Large intestine (tissue), 3 donors: ENCODE data around the gene MED29. TPM values are rescaled to one million over a fixed set of nuclear protein-coding genes. Genes with fewer than 3 reads are reported as not detected.
"Not testable (repeated sequence)": the region's sequence is repeated elsewhere in the genome, so short reads cannot be mapped to it uniquely, and the experiment has no call there.

Experiments used
- DNase-seq, 2 donors: peaks; one replicate each; pipeline versions ENCODE4 v3.0.0 to v3.0.0-alpha.2; 2013
- H3K27ac ChIP-seq: one replicate; pipeline ENCODE4 v1.5.1; 2013; ENCODE audit warnings: low read length
- H3K27me3 ChIP-seq: 2 replicates; pipeline ENCODE4 v1.6.1; 2013; ENCODE audit warnings: low read length; ENCODE audit not compliant: control insufficient read depth, insufficient read depth
- H3K36me3 ChIP-seq: 2 replicates; pipeline ENCODE4 v1.6.1; 2013; ENCODE audit warnings: low read length; ENCODE audit not compliant: control insufficient read depth, insufficient read depth
- H3K4me1 ChIP-seq: one replicate; pipeline ENCODE4 v1.6.1; 2013; ENCODE audit warnings: low read length; ENCODE audit not compliant: control insufficient read depth, insufficient read depth
- H3K4me3 ChIP-seq: one replicate; pipeline ENCODE4 v1.5.1; 2013; ENCODE audit warnings: low read length
- H3K9me3 ChIP-seq: one replicate; pipeline ENCODE4 v1.6.1; 2013; ENCODE audit warnings: mild to moderate bottlenecking, low read depth, low read length, moderate library complexity; ENCODE audit not compliant: control insufficient read depth
- WGBS: methylation state at CpG from one replicate; pipeline ENCODE4 v1.1.5; 2013; ENCODE audit warnings: low lambda C conversion rate; ENCODE audit not compliant: insufficient coverage; 5-methylcytosine and 5-hydroxymethylcytosine counted together
- polyA plus RNA-seq: library from polyadenylated mRNA; unstranded; fragments of 120-200 nt; gene quantifications from one replicate; pipeline ENCODE4 v1.2.1, GENCODE V29; 2013

MED29 gene
- polyA plus RNA-seq, 1 donor, result 24.3 TPM

- WGBS, result no CpG with 5 or more reads among the region's 5 CpGs
- Histone ChIP-seq H3K27me3 (no peaks in the 10 kb centered on the region), H3K4me3 (no peak overlapping the region), H3K4me1 (no peaks in the 10 kb centered on the region), H3K36me3 (peaks cover 69% of the 10 kb centered on the region), H3K27ac (no peak overlapping the region), H3K9me3 (no peaks in the 10 kb centered on the region)
- no peak for DNase-seq
Observed at GRCh38 chr19:39370735-39371134, 20.4 kb upstream of the MED29 start.

- no peaks in the 10 kb centered on the region for H3K4me1 ChIP-seq
- no peaks in the 10 kb centered on the region for H3K27me3 ChIP-seq
- 80% methylated on average over 2 of the region's 8 CpGs for WGBS
- peak; percentile 55 for DNase-seq
- no peak overlapping the region for H3K4me3 ChIP-seq
- peak overlapping the region; percentile 74 for H3K27ac ChIP-seq
- H3K9me3 ChIP-seq, result no peaks in the 10 kb centered on the region
- peaks cover 75% of the 10 kb centered on the region for H3K36me3 ChIP-seq
Observed at GRCh38 chr19:39372047-39372802, 19.0 kb upstream of the MED29 start.

GRCh38 chr19:39372941-39373340, 18.2 kb upstream of the MED29 start:
- Histone ChIP-seq H3K27me3 (no peaks in the 10 kb centered on the region), H3K9me3 (no peaks in the 10 kb centered on the region), H3K4me1 (no peaks in the 10 kb centered on the region), H3K36me3 (peaks cover 82% of the 10 kb centered on the region), H3K4me3 (no peak overlapping the region), H3K27ac (peak overlapping the region; percentile 74)
- no peak for DNase-seq
- WGBS, result no CpG with 5 or more reads among the region's 2 CpGs

DNA sequence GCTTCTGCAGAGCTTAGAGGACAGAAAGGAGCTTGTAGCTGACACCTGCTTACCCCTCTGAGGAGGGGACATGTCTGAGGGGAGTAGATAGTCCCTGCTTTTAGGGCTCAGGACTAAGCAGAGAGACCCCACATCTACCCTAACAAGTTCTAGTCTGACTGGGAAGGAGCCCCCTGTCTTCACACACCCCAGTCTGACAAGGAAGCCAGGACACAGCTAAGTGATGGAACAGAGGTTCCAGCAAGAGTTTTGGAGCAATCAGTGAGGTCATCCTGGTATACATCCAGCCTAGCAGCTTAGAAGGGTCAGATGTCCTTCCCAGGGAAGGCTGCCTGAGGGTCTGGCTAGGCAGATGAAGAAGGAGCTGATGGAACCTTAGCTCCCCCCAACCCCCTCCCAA, 15.2 kb upstream of the MED29 start:
- Histone ChIP-seq H3K27me3 (no peaks in the 10 kb centered on the region), H3K36me3 (peaks cover 83% of the 10 kb centered on the region), H3K27ac (no peak overlapping the region), H3K9me3 (no peaks in the 10 kb centered on the region), H3K4me3 (no peak overlapping the region), H3K4me1 (no peaks in the 10 kb centered on the region)
- no peak for DNase-seq

DNA sequence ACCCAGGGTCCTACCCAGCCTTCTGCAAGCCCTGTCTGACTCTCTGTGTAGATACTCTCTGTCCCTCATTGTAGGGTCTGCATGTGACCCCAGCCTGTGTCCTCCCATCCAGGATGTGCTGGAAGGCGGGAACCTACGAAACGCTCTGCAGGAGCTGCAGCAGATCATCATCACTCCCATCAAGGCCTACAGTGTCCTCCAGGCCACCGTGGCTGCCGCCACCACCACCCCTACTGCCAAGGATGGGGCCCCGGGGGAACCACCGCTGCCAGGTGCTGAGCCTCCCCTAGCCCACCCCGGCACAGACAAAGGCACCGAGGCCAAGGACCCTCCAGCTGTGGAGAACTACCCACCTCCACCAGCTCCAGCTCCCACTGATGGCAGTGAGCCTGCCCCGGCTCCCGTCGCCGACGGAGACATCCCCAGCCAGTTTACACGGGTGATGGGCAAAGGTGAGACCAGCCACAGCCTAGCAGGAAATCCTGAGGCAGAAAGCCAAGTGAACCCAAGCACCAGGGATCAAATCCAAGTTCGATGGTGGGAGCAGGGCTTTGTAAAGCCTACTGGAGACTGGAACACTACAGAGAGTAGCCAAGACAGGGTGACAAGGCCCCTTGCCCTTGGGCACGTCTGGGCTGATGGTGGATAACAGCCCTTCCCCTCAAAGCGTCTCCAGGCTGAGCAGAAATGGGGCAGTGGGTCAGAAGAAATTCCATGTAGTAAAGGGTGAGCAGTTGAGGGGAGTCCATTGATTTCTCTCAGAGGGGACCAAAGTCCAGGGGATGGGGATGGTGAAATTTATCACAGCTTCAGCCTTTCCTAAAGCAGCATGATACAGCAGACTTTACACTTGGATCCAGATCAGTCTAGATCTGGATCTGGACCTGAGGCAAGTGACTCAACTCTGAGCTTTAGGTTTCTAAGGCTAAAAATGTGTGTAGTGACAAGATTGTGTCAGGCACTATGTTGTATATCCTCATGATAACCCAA, 13.5 kb upstream of the MED29 start:
- no CpG with 5 or more reads among the region's 18 CpGs for WGBS
- peaks cover 87% of the 10 kb centered on the region for H3K36me3 ChIP-seq
- H3K4me3 ChIP-seq, result no peak overlapping the region
- H3K9me3 ChIP-seq, result no peaks in the 10 kb centered on the region
- no peak overlapping the region for H3K27ac ChIP-seq
- no peaks in the 10 kb centered on the region for H3K4me1 ChIP-seq
- no peak for DNase-seq
- H3K27me3 ChIP-seq, result no peaks in the 10 kb centered on the region

- H3K27ac ChIP-seq, H3K4me3 ChIP-seq, H3K9me3 ChIP-seq, H3K27me3 ChIP-seq, H3K4me1 ChIP-seq, DNase-seq: not testable (repeated sequence)
- H3K36me3 ChIP-seq, result peaks cover 93% of the 10 kb centered on the region
- no CpG with 5 or more reads among the region's 4 CpGs for whole genome bisulfite sequencing
Observed at GRCh38 chr19:39379366-39379765, 11.8 kb upstream of the MED29 start.

GRCh38 chr19:39379865-39380396, 11.2 kb upstream of the MED29 start:
- Histone ChIP-seq H3K4me3 (no peak overlapping the region), H3K9me3 (no peaks in the 10 kb centered on the region), H3K4me1 (no peaks in the 10 kb centered on the region), H3K27ac (no peak overlapping the region), H3K36me3 (peaks cover 96% of the 10 kb centered on the region), H3K27me3 (no peaks in the 10 kb centered on the region)
- no peak for DNase-seq
- no CpG with 5 or more reads among the region's 14 CpGs for WGBS

- WGBS, result no CpG with 5 or more reads among the region's 17 CpGs
- no peak overlapping the region for H3K27ac ChIP-seq
Observed at GRCh38 chr19:39380521-39381502, 10.4 kb upstream of the MED29 start.

GRCh38 chr19:39381910-39382611, 9.1 kb upstream of the MED29 start:
- Histone ChIP-seq H3K4me1 (no peaks in the 10 kb centered on the region), H3K4me3 (no peak overlapping the region), H3K27me3 (no peaks in the 10 kb centered on the region), H3K9me3 (no peaks in the 10 kb centered on the region), H3K27ac (no peak overlapping the region), H3K36me3 (peaks cover 96% of the 10 kb centered on the region)
- no peak for DNase-seq
- no CpG with 5 or more reads among the region's 10 CpGs for WGBS

More at GRCh38 chr19:39380521-39381502, 10.4 kb upstream of the MED29 start:
- Histone ChIP-seq H3K27me3 (no peaks in the 10 kb centered on the region), H3K4me3 (no peak overlapping the region), H3K4me1 (no peaks in the 10 kb centered on the region), H3K9me3 (no peaks in the 10 kb centered on the region), H3K36me3 (peaks cover 96% of the 10 kb centered on the region)
- no peak for DNase-seq
